Stomach (tissue), 9 donors: ENCODE results near the gene PLPP1. TPM values are rescaled to one million over a fixed set of nuclear protein-coding genes. Genes with fewer than 3 reads are reported as not detected.
A peak's percentile ranks its signal among the peaks of the same experiment; 100 is the strongest.
"Not testable (repeated sequence)": the region's sequence is repeated elsewhere in the genome, so short reads cannot be mapped to it uniquely, and the experiment has no call there.

ENCODE experiments used
- DNase-seq, 2 donors: peaks; one replicate each; pipeline versions ENCODE4 v3.0.0 to v3.0.0-alpha.2; 2013 to 2019
- H3K27ac ChIP-seq, 5 donors: fragments of 200-600 bp in 4 of 5; sonication (generic) in 4 of 5; one replicate each; pipeline ENCODE4 v1.5.1; 2013 to 2019; ENCODE audit warnings: mild to moderate bottlenecking in 1 of 5, moderate library complexity in 1 of 5
- H3K27me3 ChIP-seq, 3 donors: fragments of 200-600 bp; sonication (generic); one replicate each; pipeline ENCODE4 v1.5.1; 2017 to 2019; ENCODE audit warnings: mixed run types in 1 of 3
- H3K36me3 ChIP-seq, 4 donors: fragments of 200-600 bp; sonication (generic); 1 replicate in 3 of 4; 2 replicates in 1 of 4; pipeline ENCODE4 v1.5.1; 2016 to 2019
- H3K4me1 ChIP-seq, 4 donors: fragments of 200-600 bp; sonication (generic); one replicate each; pipeline ENCODE4 v1.5.1; 2016 to 2019
- H3K4me3 ChIP-seq, 4 donors: fragments of 200-600 bp; sonication (generic) in 3 of 4; one replicate each; pipeline ENCODE4 v1.5.1; 2016 to 2019; ENCODE audit warnings: mild to moderate bottlenecking in 1 of 4
- H3K9me3 ChIP-seq, 4 donors: fragments of 200-600 bp; sonication (generic); one replicate each; pipeline ENCODE4 v1.5.1; 2016 to 2019
- CTCF ChIP-seq, 7 experiments: fragments of 450-650 bp in 4 of 7; fragments of 200-600 bp in 3 of 7; sonication (generic) in 3 of 7; IDR thresholded peaks; one replicate each; pipeline ENCODE4 v1.5.1; 2016 to 2019; ENCODE audit warnings: antibody characterized with exemption in 7 of 7, control low read depth in 2 of 7, mild to moderate bottlenecking in 1 of 7
- EP300 ChIP-seq: sonication (generic); formaldehyde crosslinking; IDR thresholded peaks from one replicate; pipeline ENCODE4 v1.6.1; 2017; ENCODE audit warnings: antibody characterized with exemption
- POLR2A ChIP-seq, 4 donors: fragments of 450-650 bp; IDR thresholded peaks; one replicate each; pipeline ENCODE4 v1.6.1; 2016; ENCODE audit warnings: antibody characterized with exemption in 4 of 4, control low read depth in 2 of 4, mild to moderate bottlenecking in 1 of 4, moderate library complexity in 1 of 4
- POLR2AphosphoS5 ChIP-seq, 3 donors: sonication (generic); formaldehyde crosslinking; IDR thresholded peaks; one replicate each; pipeline ENCODE4 v1.6.1; 2016; ENCODE audit warnings: antibody characterized with exemption in 3 of 3
- WGBS, 5 donors: extraction: QIAGEN DNeasy Blood & Tissue Kit in 3 of 5; methylation state at CpG; one replicate each; pipeline versions ENCODE4 v1.1.5 to v1.1.7; 2013 to 2018; 5-methylcytosine and 5-hydroxymethylcytosine counted together
- intact Hi-C: fragments of 100-400 bp; cut with DNase I; formaldehyde crosslinking; loops from one replicate; pipeline ENCODE4 v1.15.1; 2023; ENCODE audit warnings: low total_unique reads
- polyA plus RNA-seq, 3 donors: library from polyadenylated mRNA; stranded (reverse); fragments of 200-250 nt; gene quantifications; one replicate each; pipeline ENCODE4 v1.2.3, GENCODE V29; 2013
- total RNA-seq, 5 donors: library from RNA; depleted of rRNA; stranded (reverse); fragments of >200 nt; gene quantifications; one replicate each; pipeline versions ENCODE4 v1.1.0 to v1.2.3, GENCODE V29; 2014 to 2016
- donor health status: healthy with polysubstance abuse.
- donor health status: Bipolar disorder and iron deficiency.
- donor health status: healthy.

PLPP1 gene
- total and polyA plus RNA-seq, 8 donors: 29.5 to 592 (median 79.8) TPM

GRCh38 chr5:55540024-55540423, 5.3 kb upstream of the PLPP1 start:
- no peak for DNase-seq
- no peak for TF ChIP-seq POLR2AphosphoS5 (IDR thresholded peaks at IDR 0.05)
- TF ChIP-seq POLR2A (IDR thresholded peaks at IDR 0.05): no peak
- no peak for TF ChIP-seq EP300
- Histone ChIP-seq H3K27ac (no peak overlapping the region), H3K27me3 (no peaks in the 10 kb centered on the region), H3K4me3 (no peak overlapping the region), H3K9me3 (no peaks in the 10 kb centered on the region), H3K4me1 (peaks cover 4 to 8% (median 7%) of the 10 kb centered on the region in 4 donors), H3K36me3 (no peaks in the 10 kb centered on the region)
- intact Hi-C loops: no loop called here
- 73 to 89% (median 82%) methylated on average over 1 of the region's 1 CpG for WGBS, 5 donors

DNA sequence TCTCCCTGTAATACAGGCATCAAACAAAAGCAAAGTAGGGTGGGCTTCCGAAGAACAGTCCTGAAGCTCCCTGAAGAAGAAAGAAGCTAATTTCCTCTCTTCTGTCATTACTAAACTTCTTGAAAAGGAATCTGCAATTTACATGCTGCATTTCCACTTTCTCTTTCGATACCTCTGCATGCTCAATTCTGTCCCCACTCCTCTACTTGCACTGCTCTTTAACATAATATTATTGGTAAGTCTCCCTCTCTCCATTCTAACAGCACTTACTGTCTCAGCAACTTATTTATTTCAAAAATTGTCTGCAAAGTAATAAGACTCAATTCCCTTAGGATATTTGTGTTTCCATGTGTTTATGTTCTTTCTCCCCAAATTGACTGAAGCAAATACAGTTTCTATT, 3.9 kb upstream of the PLPP1 start:
- DNase-seq: no peak
- Histone ChIP-seq H3K9me3 (no peaks in the 10 kb centered on the region), H3K27me3 (no peaks in the 10 kb centered on the region), H3K4me3 (no peak overlapping the region), H3K27ac (peak overlapping the region in 3 of 5 donors; percentile 30 to 56 (median 39)), H3K36me3 (no peaks in the 10 kb centered on the region), H3K4me1 (peaks cover 6 to 11% (median 8%) of the 10 kb centered on the region in 4 donors)
- TF ChIP-seq POLR2AphosphoS5 (IDR thresholded peaks at IDR 0.05) (no peak), POLR2A (IDR thresholded peaks at IDR 0.05) (no peak), CTCF (IDR thresholded peaks at IDR 0.05) (no peak), EP300 (no peak)
- 31 to 59% (median 35%) methylated on average over 2 of the region's 2 CpGs for WGBS, 5 donors
- intact Hi-C loops: no loop called here

- Histone ChIP-seq H3K27ac (peak overlapping the region in 2 of 5 donors; percentile 14 to 56), H3K4me1 (peaks cover 6 to 25% (median 21%) of the 10 kb centered on the region in 4 donors)
- H3K36me3 ChIP-seq, intact Hi-C loops, DNase-seq, H3K27me3 ChIP-seq, H3K4me3 ChIP-seq, H3K9me3 ChIP-seq: not testable (repeated sequence)
- 89 to 95% (median 94%) methylated on average over 8 of the region's 8 CpGs for WGBS, 5 donors
Observed at GRCh38 chr5:55537315-55537714, 2.6 kb upstream of the PLPP1 start.

GRCh38 chr5:55535199-55535905, 588 bp upstream of the PLPP1 start:
- Histone ChIP-seq H3K27me3 (no peaks in the 10 kb centered on the region), H3K4me1 (peaks cover 6 to 44% (median 29%) of the 10 kb centered on the region in 4 donors), H3K27ac (peak overlapping the region; percentile 90 to 99 (median 96)), H3K36me3 (peaks cover 0 to 5% (median 2%) of the 10 kb centered on the region in 4 donors), H3K4me3 (peak overlapping the region; percentile 66 to 89 (median 72)), H3K9me3 (no peaks in the 10 kb centered on the region)
- TF ChIP-seq POLR2A (IDR thresholded peaks at IDR 0.05) (no peak), POLR2AphosphoS5 (IDR thresholded peaks at IDR 0.05) (no peak), EP300 (peak; percentile 41), CTCF (IDR thresholded peaks at IDR 0.05) (no peak)
- intact Hi-C loops: no loop called here
- 11 to 19% (median 13%) methylated on average over 14 to 19 of the region's 19 CpGs for WGBS, 5 donors
- no peak for DNase-seq

DNA sequence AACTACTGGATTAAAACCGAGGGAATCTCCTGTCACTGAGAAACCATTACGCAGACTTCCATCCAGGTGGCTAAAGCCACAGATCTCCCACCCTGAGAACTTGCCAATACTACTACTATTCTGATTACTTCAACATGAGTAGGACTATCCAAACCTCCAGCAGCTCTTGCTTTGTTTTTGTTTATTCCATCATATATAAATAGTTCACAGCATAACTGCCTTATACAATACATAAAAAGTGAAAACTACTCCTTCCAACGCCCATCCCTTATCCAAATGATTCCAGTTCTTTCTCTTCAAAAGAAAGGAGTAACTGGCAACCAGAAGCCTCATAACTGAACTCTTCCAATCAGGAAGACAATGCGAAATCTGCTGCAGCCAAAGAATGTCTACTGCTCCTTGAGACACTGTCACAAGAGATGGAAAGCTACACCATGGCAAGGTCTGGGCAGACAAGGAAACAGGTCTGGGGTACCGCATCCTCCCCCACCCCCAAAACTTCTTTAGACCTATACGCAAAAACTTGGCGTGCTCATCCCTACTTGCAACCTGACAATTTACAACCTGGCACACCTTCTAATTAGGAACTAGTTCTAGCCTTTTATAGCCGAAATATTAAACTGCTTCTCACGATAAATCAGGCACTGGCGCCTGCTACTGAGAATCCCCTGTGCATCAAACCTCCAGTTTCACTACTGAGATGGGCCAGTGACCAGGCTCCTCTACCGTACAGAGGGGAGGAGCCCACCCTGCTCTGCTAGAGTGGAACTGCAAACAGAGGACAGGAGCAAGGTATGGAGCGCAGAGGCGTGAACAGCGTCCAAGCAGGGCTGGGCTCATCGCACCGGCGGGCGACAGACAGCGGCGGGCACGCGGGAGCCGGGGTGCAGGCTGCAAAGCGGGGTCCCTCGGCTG, 986 bp downstream of the PLPP1 start:
- Histone ChIP-seq H3K4me3 (peak overlapping the region; percentile 66 to 89 (median 72)), H3K4me1 (peaks cover 6 to 48% (median 33%) of the 10 kb centered on the region in 4 donors), H3K9me3 (no peaks in the 10 kb centered on the region), H3K36me3 (peaks cover 0 to 5% (median 2%) of the 10 kb centered on the region in 4 donors), H3K27me3 (no peaks in the 10 kb centered on the region), H3K27ac (peak overlapping the region; percentile 90 to 99 (median 96))
- WGBS, 5 donors: 2 to 5% (median 3%) methylated on average over 13 to 25 of the region's 25 CpGs
- peak; percentile 29 to 53 for DNase-seq
- intact Hi-C loops: no loop called here
- no peak for TF ChIP-seq EP300
- no peak for TF ChIP-seq POLR2A (IDR thresholded peaks at IDR 0.05)
- TF ChIP-seq CTCF (IDR thresholded peaks at IDR 0.05): no peak
- no peak for TF ChIP-seq POLR2AphosphoS5 (IDR thresholded peaks at IDR 0.05)
